ENCODE results near the gene PALM.
"Not testable (repeated sequence)": the region's sequence is repeated elsewhere in the genome, so short reads cannot be mapped to it uniquely, and the experiment has no call there.

- not testable (repeated sequence) for TF ChIP-seq YY1 (IDR thresholded peaks at IDR 0.05); MAX (IDR thresholded peaks at IDR 0.05); SP1 (IDR thresholded peaks at IDR 0.05); CTCF (IDR thresholded peaks at IDR 0.05; ENCODE audit: low read depth, low read length, missing input control); TAF1 (conservative IDR thresholded peaks at IDR 0.05); REST (IDR thresholded peaks at IDR 0.05); ZBTB33 (IDR thresholded peaks at IDR 0.05); EGR1 (IDR thresholded peaks at IDR 0.05; ENCODE audit: low read depth in 2 of 2); RXRA (IDR thresholded peaks at IDR 0.05)
Observed at GRCh38 chr19:666985-667573, 41.7 kb upstream of the PALM start.
